ENCODE data around the gene TMEM151B. TPM values are rescaled to one million over a fixed set of nuclear protein-coding genes. Genes with fewer than 3 reads are reported as not detected.

TMEM151B gene
- total and polyA plus RNA-seq, 7 donors: 0.16 to 1.1 (median 0.63) TPM; not detected in 2

GRCh38 chr6:44306710-44307109 lies 36.5 kb downstream of the TMEM151B start:
- H3K36me3 ChIP-seq: peaks cover 0 to 94% (median 62%) of the 10 kb centered on the region in 4 donors
- intact Hi-C loops (cut with DNase I): no loop called here
- peaks cover 0 to 2% (median under 1%) of the 10 kb centered on the region in 4 donors for H3K4me1 ChIP-seq
- no peak overlapping the region for H3K4me3 ChIP-seq
- H3K27ac ChIP-seq: no peak overlapping the region
- DNase-seq: no peak
- 90 to 92% methylated on average over 8 of the region's 8 CpGs for WGBS, 2 donors
- TF ChIP-seq POLR2AphosphoS5 (IDR thresholded peaks at IDR 0.05) (no peak), EP300 (IDR thresholded peaks at IDR 0.05) (no peak), POLR2A (IDR thresholded peaks at IDR 0.05) (no peak)
- TF ChIP-seq, protein P1, sequence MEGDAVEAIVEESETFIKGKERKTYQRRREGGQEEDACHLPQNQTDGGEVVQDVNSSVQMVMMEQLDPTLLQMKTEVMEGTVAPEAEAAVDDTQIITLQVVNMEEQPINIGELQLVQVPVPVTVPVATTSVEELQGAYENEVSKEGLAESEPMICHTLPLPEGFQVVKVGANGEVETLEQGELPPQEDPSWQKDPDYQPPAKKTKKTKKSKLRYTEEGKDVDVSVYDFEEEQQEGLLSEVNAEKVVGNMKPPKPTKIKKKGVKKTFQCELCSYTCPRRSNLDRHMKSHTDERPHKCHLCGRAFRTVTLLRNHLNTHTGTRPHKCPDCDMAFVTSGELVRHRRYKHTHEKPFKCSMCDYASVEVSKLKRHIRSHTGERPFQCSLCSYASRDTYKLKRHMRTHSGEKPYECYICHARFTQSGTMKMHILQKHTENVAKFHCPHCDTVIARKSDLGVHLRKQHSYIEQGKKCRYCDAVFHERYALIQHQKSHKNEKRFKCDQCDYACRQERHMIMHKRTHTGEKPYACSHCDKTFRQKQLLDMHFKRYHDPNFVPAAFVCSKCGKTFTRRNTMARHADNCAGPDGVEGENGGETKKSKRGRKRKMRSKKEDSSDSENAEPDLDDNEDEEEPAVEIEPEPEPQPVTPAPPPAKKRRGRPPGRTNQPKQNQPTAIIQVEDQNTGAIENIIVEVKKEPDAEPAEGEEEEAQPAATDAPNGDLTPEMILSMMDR (IDR thresholded peaks at IDR 0.05): no peak
- H3K9me3 ChIP-seq: no peaks in the 10 kb centered on the region
- H3K27me3 ChIP-seq: no peaks in the 10 kb centered on the region

DNA sequence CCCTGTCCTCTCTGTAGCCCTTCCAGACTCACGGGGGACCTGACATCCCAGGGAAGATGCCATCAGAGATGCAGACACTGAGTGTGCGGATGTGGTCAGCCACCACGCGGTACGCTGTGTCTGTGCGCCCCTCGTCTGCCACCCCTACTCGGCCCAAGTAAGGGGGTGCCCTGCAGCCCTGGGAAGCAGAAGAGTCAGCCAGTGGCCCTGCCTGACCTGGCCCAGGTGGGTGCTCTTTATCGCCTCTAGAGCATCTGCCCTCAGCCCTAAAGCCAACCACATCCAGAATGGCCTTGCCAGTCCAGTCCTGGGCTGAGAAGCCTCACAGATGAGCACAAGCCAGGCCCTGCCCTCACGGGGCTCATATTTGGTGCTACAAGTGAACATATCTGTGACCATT lies 37.0 kb downstream of the TMEM151B start:
- Histone ChIP-seq H3K36me3 (peaks cover 0 to 89% (median 57%) of the 10 kb centered on the region in 4 donors), H3K4me1 (peaks cover 0 to 7% (median 5%) of the 10 kb centered on the region in 4 donors), H3K27ac (no peak overlapping the region), H3K4me3 (no peak overlapping the region), H3K9me3 (no peaks in the 10 kb centered on the region), H3K27me3 (no peaks in the 10 kb centered on the region)
- 96 to 98% methylated on average over 10 of the region's 10 CpGs for WGBS, 2 donors
- TF ChIP-seq POLR2AphosphoS5 (IDR thresholded peaks at IDR 0.05): no peak
- no peak for TF ChIP-seq POLR2A (IDR thresholded peaks at IDR 0.05)
- no peak for TF ChIP-seq EP300 (IDR thresholded peaks at IDR 0.05)
- TF ChIP-seq, protein P1 (IDR thresholded peaks at IDR 0.05): no peak
- intact Hi-C loops (cut with DNase I): no loop called here
- no peak for DNase-seq

- Histone ChIP-seq H3K4me1 (peaks cover 0 to 17% (median 9%) of the 10 kb centered on the region in 4 donors), H3K9me3 (no peaks in the 10 kb centered on the region), H3K36me3 (peaks cover 0 to 70% (median 40%) of the 10 kb centered on the region in 4 donors), H3K27ac (no peak overlapping the region), H3K4me3 (no peak overlapping the region), H3K27me3 (no peaks in the 10 kb centered on the region)
- intact Hi-C loops (cut with DNase I): no loop called here
- WGBS, 2 donors: 92 to 98% methylated on average over 2 of the region's 2 CpGs
- DNase-seq: no peak
- TF ChIP-seq, protein P1 (IDR thresholded peaks at IDR 0.05): no peak
- no peak for TF ChIP-seq EP300 (IDR thresholded peaks at IDR 0.05)
Observed at GRCh38 chr6:44309092-44309491, 38.8 kb downstream of the TMEM151B start.

GRCh38 chr6:44309631-44310030 lies 39.4 kb downstream of the TMEM151B start:
- H3K4me1 ChIP-seq: peaks cover 0 to 17% (median 9%) of the 10 kb centered on the region in 4 donors
- H3K9me3 ChIP-seq: no peaks in the 10 kb centered on the region
- no peak overlapping the region for H3K27ac ChIP-seq
- peaks cover 0 to 64% (median 37%) of the 10 kb centered on the region in 4 donors for H3K36me3 ChIP-seq
- no peaks in the 10 kb centered on the region for H3K27me3 ChIP-seq
- H3K4me3 ChIP-seq: no peak overlapping the region
- TF ChIP-seq EP300 (IDR thresholded peaks at IDR 0.05) (no peak), POLR2AphosphoS5 (IDR thresholded peaks at IDR 0.05) (no peak), POLR2A (IDR thresholded peaks at IDR 0.05) (no peak)
- TF ChIP-seq, protein P1 (IDR thresholded peaks at IDR 0.05): no peak
- intact Hi-C loops (cut with DNase I): no loop called here
- no peak for DNase-seq

GRCh38 chr6:44310241-44310640 lies 40.0 kb downstream of the TMEM151B start:
- H3K9me3 ChIP-seq: no peaks in the 10 kb centered on the region
- 95 to 97% methylated on average over 3 of the region's 3 CpGs for WGBS, 2 donors
- H3K4me3 ChIP-seq: no peak overlapping the region
- peaks cover 0 to 17% (median 9%) of the 10 kb centered on the region in 4 donors for H3K4me1 ChIP-seq
- H3K36me3 ChIP-seq: peaks cover 0 to 58% (median 32%) of the 10 kb centered on the region in 4 donors
- TF ChIP-seq, protein P1 (IDR thresholded peaks at IDR 0.05): no peak
- TF ChIP-seq POLR2A (IDR thresholded peaks at IDR 0.05) (no peak), EP300 (IDR thresholded peaks at IDR 0.05) (no peak), POLR2AphosphoS5 (IDR thresholded peaks at IDR 0.05) (no peak)
- H3K27me3 ChIP-seq: no peaks in the 10 kb centered on the region
- intact Hi-C loops (cut with DNase I): no loop called here
- no peak overlapping the region for H3K27ac ChIP-seq
- DNase-seq: no peak

All from sigmoid colon (tissue), 7 donors.